Measurements from ENCODE around the gene LYRM4. TPM values are rescaled to one million over a fixed set of nuclear protein-coding genes. Genes with fewer than 3 reads are reported as not detected.

The LYRM4 gene
- total RNA-seq = 39.3 and 46.3 TPM in 2 replicates
- long read RNA-seq, full-length matches to known transcripts = 34 of 42 reads
- long read RNA-seq, partial matches to known transcripts = 4 of 42 reads
- long read RNA-seq, other reads (novel, unspliced or antisense) = 4 of 42 reads

- H3K27me3 Mint-ChIP-seq (ENCODE audit: low read depth) = no peaks in the 10 kb centered on the region
- peak within 1 kb of the TSS; percentile 100 for H3K27ac Mint-ChIP-seq (ENCODE audit: unreplicated experiment)
- TF ChIP-seq CTCF (conservative IDR thresholded peaks at IDR 0.05) = peak; percentile 59
- DNase-seq (ENCODE audit: low read depth, low spot score) = peak; percentile 89
- peak within 1 kb of the TSS; percentile 100 for H3K4me3 Mint-ChIP-seq
- peaks cover 13% of the 10 kb centered on the region for H3K36me3 Mint-ChIP-seq (ENCODE audit: low read depth)
- H3K9me3 Mint-ChIP-seq = no peaks in the 10 kb centered on the region
- peaks cover 27% of the 10 kb centered on the region for H3K4me1 Mint-ChIP-seq
Measured at GRCh38 chr6:5260661-5261544, at the start of gene LYRM4, which contains the start of gene FARS2. TSS of gene LYRM4 (minus strand) at chr6:5260950. CDS start at chr6:5260733, 217 bp downstream. TSS of gene FARS2 (plus strand) at chr6:5261513.

- Mint-ChIP-seq H3K9me3 (no peaks in the 10 kb centered on the region), H3K36me3 (ENCODE audit: low read depth) (no peaks in the 10 kb centered on the region), H3K4me1 (peaks cover 5% of the 10 kb centered on the region), H3K27me3 (ENCODE audit: low read depth) (no peaks in the 10 kb centered on the region), H3K4me3 (no peak overlapping the region), H3K27ac (ENCODE audit: unreplicated experiment) (no peak overlapping the region)
- no peak for DNase-seq (ENCODE audit: low read depth, low spot score)
- TF ChIP-seq CTCF (conservative IDR thresholded peaks at IDR 0.05) = no peak
Measured at GRCh38 chr6:5308066-5308465, 47.3 kb upstream of the LYRM4 start.

- no peaks in the 10 kb centered on the region for H3K36me3 Mint-ChIP-seq (ENCODE audit: low read depth)
- H3K27ac Mint-ChIP-seq (ENCODE audit: unreplicated experiment) = no peak overlapping the region
- H3K4me1 Mint-ChIP-seq = peaks cover 5% of the 10 kb centered on the region
- H3K4me3 Mint-ChIP-seq = no peak overlapping the region
- H3K9me3 Mint-ChIP-seq = no peaks in the 10 kb centered on the region
- H3K27me3 Mint-ChIP-seq (ENCODE audit: low read depth) = no peaks in the 10 kb centered on the region
- TF ChIP-seq CTCF (conservative IDR thresholded peaks at IDR 0.05) = no peak
- no peak for DNase-seq (ENCODE audit: low read depth, low spot score)
Measured at GRCh38 chr6:5307058-5307457, 46.3 kb upstream of the LYRM4 start.

- H3K27me3 Mint-ChIP-seq (ENCODE audit: low read depth) = no peaks in the 10 kb centered on the region
- H3K9me3 Mint-ChIP-seq = no peaks in the 10 kb centered on the region
- H3K4me1 Mint-ChIP-seq = peaks cover 5% of the 10 kb centered on the region
- no peak overlapping the region for H3K4me3 Mint-ChIP-seq
- H3K36me3 Mint-ChIP-seq (ENCODE audit: low read depth) = no peaks in the 10 kb centered on the region
- DNase-seq (ENCODE audit: low read depth, low spot score) = no peak
- H3K27ac Mint-ChIP-seq (ENCODE audit: unreplicated experiment) = no peak overlapping the region
- TF ChIP-seq CTCF (conservative IDR thresholded peaks at IDR 0.05) = no peak
Measured at GRCh38 chr6:5305968-5306626, 45.3 kb upstream of the LYRM4 start.

- peaks cover 5% of the 10 kb centered on the region for H3K4me1 Mint-ChIP-seq
- H3K27ac Mint-ChIP-seq (ENCODE audit: unreplicated experiment) = no peak overlapping the region
- TF ChIP-seq CTCF (conservative IDR thresholded peaks at IDR 0.05) = no peak
- no peaks in the 10 kb centered on the region for H3K9me3 Mint-ChIP-seq
- H3K36me3 Mint-ChIP-seq (ENCODE audit: low read depth) = no peaks in the 10 kb centered on the region
- no peak for DNase-seq (ENCODE audit: low read depth, low spot score)
- H3K4me3 Mint-ChIP-seq = no peak overlapping the region
- H3K27me3 Mint-ChIP-seq (ENCODE audit: low read depth) = no peaks in the 10 kb centered on the region
Measured at GRCh38 chr6:5303682-5304081, 42.9 kb upstream of the LYRM4 start.

All from neural crest cell (in vitro differentiated cells).